Stimulated activated CD8-positive, alpha-beta memory T cell treated with anti-CD3 and anti-CD28 coated beads, Interleukin-4, amount 100 ng/mL, for 1 hour (primary cell): ENCODE results near the gene ZNF592.

Experiments used
- DNase-seq, 2 donors: peaks; one replicate each; pipeline ENCODE4 v3.0.0-alpha.2; 2020; ENCODE audit warnings: low read depth in 2 of 2, low spot score in 1 of 2

Gene ZNF592

DNA sequence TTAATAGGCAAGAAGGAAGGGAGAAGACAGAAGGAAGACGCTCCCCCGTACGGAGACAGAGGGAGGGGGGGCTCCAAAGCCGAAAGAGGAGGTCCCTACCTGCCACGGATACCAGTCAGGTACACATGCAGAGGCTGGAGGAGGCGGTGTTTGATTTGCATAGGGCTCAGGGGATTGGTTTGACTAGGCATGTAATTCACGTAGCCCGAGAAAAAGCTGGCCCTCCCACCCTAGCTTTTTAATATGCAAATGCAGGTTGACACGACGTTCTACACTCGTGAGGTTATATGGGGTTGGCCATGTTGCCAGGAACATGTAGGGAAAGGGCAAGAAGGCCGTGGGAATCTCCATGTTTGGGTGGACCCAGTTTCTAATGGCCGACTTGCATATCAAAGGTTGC lies 29.8 kb downstream of the ZNF592 start:
- no peak for DNase-seq

GRCh38 chr15:84780492-84780891 lies 32.1 kb downstream of the ZNF592 start:
- DNase-seq, result no peak

DNA sequence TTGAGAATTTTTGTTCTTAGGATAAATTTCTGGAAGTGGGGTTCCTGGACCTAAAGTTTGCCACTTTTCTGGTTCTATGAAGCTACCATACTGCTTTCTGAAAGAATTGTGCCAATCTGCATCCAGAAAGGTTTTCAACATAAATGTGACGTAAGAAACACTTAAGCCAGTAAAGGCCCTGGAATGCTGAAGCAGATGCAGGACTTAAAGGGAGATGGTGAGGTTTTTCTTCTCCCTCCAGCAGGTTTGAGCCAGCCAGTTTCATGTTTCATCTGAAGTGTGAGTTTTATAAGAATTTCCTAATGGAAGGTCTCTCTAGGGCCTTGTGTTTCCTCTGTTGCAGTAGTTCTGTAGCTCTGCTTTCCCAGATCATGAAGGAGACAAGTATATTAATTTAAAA lies 33.1 kb downstream of the ZNF592 start:
- no peak for DNase-seq

GRCh38 chr15:84782346-84782745 lies 34.0 kb downstream of the ZNF592 start:
- no peak for DNase-seq

DNA sequence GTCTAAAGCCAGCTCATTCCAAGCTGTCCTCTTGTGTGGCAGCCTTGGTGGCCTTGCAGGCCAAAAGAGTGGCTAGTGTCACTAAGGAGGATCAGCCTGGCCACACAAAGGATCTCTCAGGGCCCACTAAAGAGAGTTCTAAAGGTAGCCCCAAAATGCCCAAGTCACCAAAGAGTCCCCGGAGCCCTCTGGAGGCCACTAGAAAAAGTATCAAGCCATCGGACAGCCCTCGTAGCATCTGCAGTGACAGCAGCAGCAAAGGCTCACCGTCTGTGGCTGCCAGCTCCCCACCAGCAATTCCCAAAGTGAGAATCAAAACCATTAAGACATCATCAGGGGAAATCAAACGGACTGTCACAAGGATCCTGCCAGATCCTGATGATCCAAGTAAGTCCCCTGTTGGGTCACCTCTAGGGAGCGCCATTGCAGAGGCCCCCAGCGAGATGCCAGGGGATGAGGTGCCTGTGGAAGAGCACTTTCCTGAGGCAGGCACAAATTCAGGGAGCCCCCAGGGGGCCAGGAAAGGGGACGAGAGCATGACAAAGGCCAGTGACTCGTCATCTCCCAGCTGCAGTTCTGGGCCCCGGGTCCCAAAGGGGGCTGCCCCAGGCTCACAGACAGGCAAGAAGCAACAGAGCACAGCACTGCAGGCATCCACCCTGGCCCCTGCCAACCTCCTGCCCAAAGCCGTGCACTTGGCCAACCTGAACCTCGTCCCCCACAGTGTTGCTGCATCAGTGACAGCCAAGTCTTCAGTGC lies 35.3 kb downstream of the ZNF592 start:
- DNase-seq, result no peak

GRCh38 chr15:84784262-84784661 lies 35.9 kb downstream of the ZNF592 start:
- no peak for DNase-seq

- no peak for DNase-seq
Measured at GRCh38 chr15:84785053-84785452, 36.7 kb downstream of the ZNF592 start.

DNA sequence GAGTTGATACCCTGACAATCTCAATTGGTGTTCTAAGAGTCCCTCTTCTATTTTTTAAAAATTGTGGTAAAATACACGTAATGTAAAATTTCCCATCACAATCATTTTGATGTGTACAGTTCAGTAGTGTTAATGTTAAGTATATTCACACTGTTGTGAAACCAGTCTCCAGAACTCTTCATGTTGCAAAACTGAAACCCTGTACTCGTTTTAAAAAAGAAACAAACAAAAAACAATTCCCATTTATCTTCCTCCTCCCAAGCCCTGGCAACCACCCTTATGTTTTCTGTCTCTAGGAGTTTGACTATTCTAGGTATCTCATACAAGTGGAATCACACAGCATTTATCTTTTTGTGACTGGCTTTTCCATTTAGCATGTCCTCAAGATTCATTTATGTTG lies 40.1 kb downstream of the ZNF592 start:
- DNase-seq, result no peak

DNA sequence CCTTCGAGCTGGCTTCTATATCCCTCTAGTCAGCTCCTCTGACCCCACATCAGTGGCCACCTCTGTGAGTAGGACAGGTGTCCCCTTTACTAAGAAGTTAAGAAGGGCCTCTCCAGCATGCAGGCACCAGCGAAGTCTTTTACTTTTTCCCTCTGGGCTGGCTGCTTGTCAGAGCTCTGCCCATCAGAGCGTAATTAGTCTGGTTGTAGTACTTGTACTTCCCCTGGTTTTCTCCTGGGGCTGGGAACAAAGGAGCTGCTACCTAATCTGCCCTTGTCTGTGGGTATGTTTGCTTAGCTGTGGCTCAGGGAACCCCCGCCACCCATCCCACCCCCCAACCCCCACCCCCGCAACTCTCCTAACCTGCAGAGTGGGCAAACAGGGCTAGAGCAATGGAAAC lies 41.4 kb downstream of the ZNF592 start:
- no peak for DNase-seq

DNA sequence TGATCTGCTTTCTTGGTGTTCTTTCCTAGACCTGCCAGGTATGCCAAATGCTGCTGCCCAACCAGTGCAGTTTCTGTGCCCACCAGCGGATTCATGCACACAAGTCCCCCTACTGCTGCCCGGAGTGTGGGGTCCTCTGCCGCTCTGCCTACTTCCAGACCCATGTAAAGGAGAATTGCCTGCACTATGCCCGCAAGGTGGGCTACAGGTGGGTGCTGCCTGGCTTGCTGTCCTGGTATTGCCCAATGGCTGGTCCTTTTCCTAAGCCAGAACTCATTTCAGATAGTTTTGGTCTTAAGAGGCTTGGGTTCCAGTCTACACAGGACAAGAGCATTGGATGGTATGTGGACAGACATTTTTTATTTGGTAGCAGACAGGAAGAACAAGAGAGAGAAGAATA lies 42.3 kb downstream of the ZNF592 start:
- no peak for DNase-seq

GRCh38 chr15:84791763-84792162 lies 43.4 kb downstream of the ZNF592 start:
- DNase-seq, result no peak

DNA sequence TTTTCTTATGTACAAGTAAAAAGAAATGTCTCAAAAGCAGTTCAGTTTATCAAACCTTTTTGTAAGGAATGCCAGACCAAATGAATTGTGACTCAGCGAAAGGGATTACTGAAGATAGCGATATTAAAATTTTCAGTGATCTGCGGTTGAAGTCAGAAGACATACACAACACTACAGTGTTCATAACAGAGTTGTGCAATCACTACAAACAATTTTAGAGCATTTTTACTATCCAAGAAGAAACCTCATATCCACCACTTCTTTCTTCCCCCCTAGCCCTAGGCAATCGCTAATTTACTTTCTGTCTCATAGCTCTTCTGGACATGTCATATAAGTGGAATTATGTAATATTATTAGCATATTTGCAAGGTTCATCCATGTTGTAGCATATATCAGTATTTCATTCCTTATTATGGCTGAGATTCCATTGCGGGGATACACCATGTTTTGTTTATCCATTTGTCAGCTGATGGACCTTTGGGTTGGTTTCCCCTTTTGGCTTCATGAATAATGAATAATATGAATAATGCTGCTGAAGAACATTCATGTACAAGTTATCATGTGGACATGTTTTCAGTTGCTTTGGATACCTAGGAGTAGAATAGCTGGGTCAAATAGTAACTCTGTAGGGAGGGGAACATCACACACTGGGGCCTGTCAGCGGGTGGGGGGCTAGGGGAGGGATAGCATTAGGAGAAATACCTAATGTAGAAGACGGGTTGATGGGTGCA lies 45.2 kb downstream of the ZNF592 start:
- no peak for DNase-seq

- no peak for DNase-seq
Measured at GRCh38 chr15:84794162-84794547, 45.8 kb downstream of the ZNF592 start.

- DNase-seq, result no peak
Measured at GRCh38 chr15:84795186-84795585, 46.8 kb downstream of the ZNF592 start.

- no peak for DNase-seq
Measured at GRCh38 chr15:84797212-84797611, 48.8 kb downstream of the ZNF592 start.

- no peak for DNase-seq
Measured at GRCh38 chr15:84797801-84798200, 49.4 kb downstream of the ZNF592 start.

DNA sequence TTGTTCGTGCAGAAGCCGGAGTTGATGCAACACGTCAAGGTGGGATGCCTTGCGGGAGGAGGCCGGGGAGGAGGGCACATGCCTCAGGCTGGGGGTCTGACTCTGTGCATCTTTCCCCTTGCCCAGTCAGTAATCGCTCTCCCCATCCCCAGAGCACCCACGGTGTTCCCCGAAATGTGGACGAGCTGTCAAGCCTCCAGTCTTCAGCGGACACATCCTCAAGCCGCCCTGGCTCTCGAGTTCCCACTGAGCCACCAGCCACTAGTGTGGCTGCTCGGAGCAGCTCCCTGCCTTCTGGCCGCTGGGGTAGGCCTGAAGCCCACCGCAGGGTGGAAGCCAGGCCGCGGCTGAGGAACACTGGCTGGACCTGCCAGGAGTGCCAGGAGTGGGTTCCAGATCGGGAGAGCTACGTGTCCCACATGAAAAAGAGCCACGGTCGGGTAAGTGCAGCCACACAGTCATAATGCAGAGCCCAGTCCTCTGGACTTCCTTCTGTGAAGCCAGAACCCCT lies 50.1 kb downstream of the ZNF592 start:
- no peak for DNase-seq

DNA sequence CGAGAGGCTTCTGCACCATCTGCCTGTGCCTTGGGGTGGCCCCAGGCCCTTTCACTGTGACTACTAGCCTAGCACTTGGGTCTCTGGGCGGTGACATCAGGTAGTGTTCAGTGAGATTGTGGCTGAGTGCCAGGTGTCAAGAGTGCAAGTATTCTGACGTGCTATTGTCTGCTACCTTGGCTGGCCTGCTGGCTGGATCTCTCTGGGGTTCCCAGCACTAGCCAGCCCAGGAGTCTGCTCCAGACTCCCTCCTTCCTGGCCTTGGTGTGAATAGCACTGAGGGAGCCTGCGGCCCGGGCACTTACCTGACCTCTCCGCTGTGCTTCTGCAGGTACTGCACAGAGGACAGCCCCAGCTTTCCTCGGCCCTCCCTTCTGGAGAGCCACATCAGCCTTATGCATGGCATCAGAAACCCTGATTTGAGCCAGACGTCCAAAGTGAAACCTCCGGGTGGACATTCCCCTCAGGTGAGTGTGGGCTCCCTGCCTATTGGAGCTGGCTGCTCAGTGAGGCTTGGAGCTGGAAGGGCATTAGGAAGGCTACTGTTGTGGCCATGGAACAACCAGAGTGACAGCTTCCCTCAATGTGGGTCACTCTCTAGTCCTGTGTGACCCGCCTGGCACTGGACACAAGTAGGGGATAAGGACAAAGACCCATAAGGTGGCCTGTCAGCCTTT lies 51.3 kb downstream of the ZNF592 start:
- no peak for DNase-seq

- no peak for DNase-seq
Measured at GRCh38 chr15:84800365-84800806, 52.0 kb downstream of the ZNF592 start.

GRCh38 chr15:84804005-84804900 lies 55.9 kb downstream of the ZNF592 start:
- no peak for DNase-seq

GRCh38 chr15:84805221-84805620 lies 56.8 kb downstream of the ZNF592 start:
- no peak for DNase-seq
